DMS153 treated with DMSO at 0.1 percent for 48 hours (cell line): Measurements from ENCODE around the gene NFASC.

Experiments
- DNase-seq: peaks from one replicate; lab custom pipeline; 2025; ENCODE audit not compliant: unreplicated experiment; lab: John Stamatoyannopoulos, UW

NFASC gene

GRCh38 chr1:205032508-205032907 is 161.8 kb downstream of the NFASC start:
- no peak for DNase-seq

GRCh38 chr1:205037539-205037938 is 166.9 kb downstream of the NFASC start:
- DNase-seq: no peak

- no peak for DNase-seq
Observed at GRCh38 chr1:205038132-205038786, 167.6 kb downstream of the NFASC start.

GRCh38 chr1:205041001-205041715 is 170.5 kb downstream of the NFASC start:
- no peak for DNase-seq

- DNase-seq: no peak
Observed at GRCh38 chr1:205041998-205042910, 171.6 kb downstream of the NFASC start.

- DNase-seq: no peak
Observed at GRCh38 chr1:205042911-205043806, 172.5 kb downstream of the NFASC start, which contains the start of gene CNTN2. TSS of gene CNTN2 (plus strand) at chr1:205043212. CDS start at chr1:205053186, 9,974 bp downstream.

- no peak for DNase-seq
Observed at GRCh38 chr1:205043866-205044265, 173.2 kb downstream of the NFASC start.

- no peak for DNase-seq
Observed at GRCh38 chr1:205044741-205045140, 174.1 kb downstream of the NFASC start.

- no peak for DNase-seq
Observed at GRCh38 chr1:205045146-205045545, 174.5 kb downstream of the NFASC start.

- no peak for DNase-seq
Observed at GRCh38 chr1:205046870-205047269, 176.2 kb downstream of the NFASC start.

- DNase-seq: no peak
Observed at GRCh38 chr1:205047764-205048231, 177.1 kb downstream of the NFASC start.

- DNase-seq: no peak
Observed at GRCh38 chr1:205048382-205048781, 177.7 kb downstream of the NFASC start.

GRCh38 chr1:205049479-205049878 is 178.8 kb downstream of the NFASC start:
- DNase-seq: no peak

- no peak for DNase-seq
Observed at GRCh38 chr1:205052690-205053089, 182.0 kb downstream of the NFASC start.

GRCh38 chr1:205053296-205053695 is 182.6 kb downstream of the NFASC start:
- no peak for DNase-seq

GRCh38 chr1:205054013-205054412 is 183.4 kb downstream of the NFASC start:
- no peak for DNase-seq

- DNase-seq: no peak
Observed at GRCh38 chr1:205056188-205056611, 185.5 kb downstream of the NFASC start.

- DNase-seq: no peak
Observed at GRCh38 chr1:205056956-205057568, 186.4 kb downstream of the NFASC start.

- DNase-seq: no peak
Observed at GRCh38 chr1:205057808-205058575, 187.3 kb downstream of the NFASC start.
